A673 (cell line): ENCODE results near the gene DARS1.

Experiments used
- CTCF ChIP-seq: fragments of 300-800, 200-600 bp; sonication (generic); conservative IDR thresholded peaks from 2 replicates; pipeline ENCODE4 v1.5.1; 2017; ENCODE audit warnings: low read depth, mild to moderate bottlenecking, antibody characterized with exemption, low read length, moderate library complexity, mixed read lengths
- EZH2 ChIP-seq: fragments of 200-600 bp; sonication (generic); IDR thresholded peaks from 2 replicates; pipeline ENCODE4 v1.6.1; 2017; ENCODE audit warnings: borderline replicate concordance, low read depth, mild to moderate bottlenecking, mixed read lengths, antibody characterized with exemption, low read length; ENCODE audit not compliant: poor library complexity, severe bottlenecking

GRCh38 chr2:136032817-136033535 is 47.5 kb upstream of the DARS1 start:
- no peak for TF ChIP-seq EZH2
- no peak for TF ChIP-seq CTCF
